Measurements from ENCODE around the gene CAMK2A.

GRCh38 chr5:150284311-150284710, 5.3 kb downstream of the CAMK2A start:
- TF ChIP-seq CTCF (IDR thresholded peaks at IDR 0.05; ENCODE audit: insufficient read depth, low read length, poor library complexity, severe bottlenecking) = no peak
- TF ChIP-seq EZH2phosphoT487 (conservative IDR thresholded peaks at IDR 0.05; ENCODE audit: low read length) = no peak
